HTR-8/SVneo (cell line): Measurements from ENCODE around the gene IVNS1ABP.
"Not testable (repeated sequence)": the region's sequence is repeated elsewhere in the genome, so short reads cannot be mapped to it uniquely, and the experiment has no call there.

Experiments
- DNase-seq: peaks from one replicate; pipeline ENCODE4 v3.0.0; 2011; ENCODE audit warnings: low spot score, mixed read lengths; ENCODE audit not compliant: insufficient read length
- FAIRE-seq: peaks from 2 replicates; lab custom pipeline; 2011; peaks lifted over from hg19 to GRCh38; lab: Jason Lieb, UNC

Gene IVNS1ABP

DNA sequence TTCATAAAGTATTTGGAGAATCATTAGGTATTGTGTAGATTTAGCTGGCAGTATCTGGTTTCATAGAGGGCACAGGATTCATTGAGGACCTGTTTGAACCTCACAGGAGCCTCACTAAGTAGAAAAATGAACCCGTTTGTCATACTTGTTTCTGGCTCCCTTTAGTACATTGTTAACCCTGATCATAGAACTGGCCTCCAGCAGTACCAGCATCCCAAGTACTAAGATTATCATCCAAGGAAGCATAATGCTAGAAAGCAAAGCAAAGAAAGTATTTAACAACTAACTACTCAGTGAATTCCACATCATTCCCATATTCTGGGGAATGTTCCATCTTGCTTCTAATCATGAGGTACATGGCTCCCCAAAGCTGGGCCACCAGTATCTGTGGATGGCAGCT is 54.9 kb downstream of the IVNS1ABP start:
- FAIRE-seq: no peak
- DNase-seq: no peak

GRCh38 chr1:185260611-185261010 is 56.4 kb downstream of the IVNS1ABP start:
- DNase-seq (no peak), FAIRE-seq (no peak)

DNA sequence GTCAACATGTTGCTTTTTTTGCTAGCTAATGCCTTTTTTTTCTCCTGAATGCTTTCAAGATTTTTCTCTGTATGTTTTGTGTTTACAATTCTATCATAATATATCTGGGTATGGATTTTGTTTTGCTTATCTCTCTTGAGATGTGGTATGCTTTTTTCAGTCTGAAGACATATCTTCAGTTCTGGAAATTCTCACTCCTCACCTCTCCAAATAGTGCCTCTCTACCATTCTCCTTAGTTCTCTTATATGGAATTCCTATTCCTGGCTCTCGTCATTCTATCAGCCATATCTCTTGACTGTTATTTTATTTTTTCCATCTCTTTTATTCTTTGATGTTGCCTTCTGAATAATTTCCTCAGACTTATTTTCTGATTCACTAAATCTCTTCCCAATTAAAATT is 58.4 kb downstream of the IVNS1ABP start:
- DNase-seq: no peak
- no peak for FAIRE-seq

GRCh38 chr1:185257950-185258208 is 59.2 kb downstream of the IVNS1ABP start:
- FAIRE-seq (no peak), DNase-seq (no peak)

DNA sequence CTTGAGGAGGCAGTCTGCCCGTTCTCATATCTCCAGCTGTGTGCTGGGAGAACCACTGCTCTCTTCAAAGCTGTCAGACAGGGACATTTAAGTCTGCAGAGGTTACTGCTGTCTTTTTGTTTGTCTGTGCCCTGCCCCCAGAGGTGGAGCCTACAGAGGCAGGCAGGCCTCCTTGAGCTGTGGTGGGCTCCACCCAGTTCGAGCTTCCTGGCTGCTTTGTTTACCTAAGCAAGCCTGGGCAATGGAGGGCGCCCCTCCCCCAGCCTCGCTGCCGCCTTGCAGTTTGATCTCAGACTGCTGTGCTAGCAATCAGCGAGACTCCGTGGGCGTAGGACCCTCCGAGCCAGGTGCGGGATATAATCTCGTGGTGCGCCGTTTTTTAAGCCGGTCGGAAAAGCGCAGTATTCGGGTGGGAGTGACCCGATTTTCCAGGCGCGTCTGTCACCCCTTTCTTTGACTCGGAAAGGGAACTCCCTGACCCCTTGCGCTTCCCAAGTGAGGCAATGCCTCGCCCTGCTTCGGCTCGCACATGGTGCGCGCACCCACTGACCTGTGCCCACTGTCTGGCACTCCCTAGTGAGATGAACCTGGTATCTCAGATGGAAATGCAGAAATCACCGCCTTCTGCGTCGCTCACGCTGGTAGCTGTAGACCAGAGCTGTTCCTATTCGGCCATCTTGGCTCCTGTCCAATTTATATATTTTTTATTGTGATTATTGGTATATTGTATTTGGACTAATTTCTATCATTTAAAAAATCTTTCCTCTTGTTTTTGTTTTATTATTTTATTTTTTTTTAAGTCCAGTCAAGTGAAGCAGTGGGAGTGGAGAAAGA is 59.7 kb downstream of the IVNS1ABP start:
- not testable (repeated sequence) for DNase-seq, FAIRE-seq

DNA sequence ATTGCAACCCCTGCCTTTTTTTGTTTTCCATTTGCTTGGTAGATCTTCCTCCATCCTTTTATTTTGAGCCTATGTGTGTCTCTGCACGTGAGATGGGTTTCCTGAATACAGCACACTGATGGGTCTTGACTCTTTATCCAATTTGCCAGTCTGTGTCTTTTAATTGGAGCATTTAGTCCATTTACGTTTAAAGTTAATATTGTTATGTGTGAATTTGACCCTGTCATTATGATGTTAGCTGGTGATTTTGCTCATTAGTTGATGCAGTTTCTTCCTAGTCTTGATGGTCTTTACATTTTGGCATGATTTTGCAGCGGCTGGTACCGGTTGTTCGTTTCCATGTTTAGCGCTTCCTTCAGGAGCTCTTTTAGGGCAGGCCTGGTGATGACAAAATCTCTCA is 61.4 kb downstream of the IVNS1ABP start:
- not testable (repeated sequence) for DNase-seq, FAIRE-seq

- not testable (repeated sequence) for FAIRE-seq, DNase-seq
Observed at GRCh38 chr1:185252404-185252803, 64.6 kb downstream of the IVNS1ABP start.

DNA sequence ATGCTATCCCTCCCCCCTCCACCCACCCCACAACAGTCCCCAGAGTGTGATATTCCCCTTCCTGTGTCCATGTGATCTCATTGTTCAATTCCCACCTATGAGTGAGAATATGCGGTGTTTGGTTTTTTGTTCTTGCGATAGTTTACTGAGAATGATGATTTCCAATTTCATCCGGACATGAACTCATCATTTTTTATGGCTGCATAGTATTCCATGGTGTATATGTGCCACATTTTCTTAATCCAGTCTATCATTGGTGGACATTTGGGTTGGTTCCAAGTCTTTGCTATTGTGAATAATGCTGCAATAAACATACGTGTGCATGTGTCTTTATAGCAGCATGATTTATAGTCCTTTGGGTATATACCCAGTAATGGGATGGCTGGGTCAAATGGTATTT is 65.1 kb downstream of the IVNS1ABP start:
- FAIRE-seq: not testable (repeated sequence)

DNA sequence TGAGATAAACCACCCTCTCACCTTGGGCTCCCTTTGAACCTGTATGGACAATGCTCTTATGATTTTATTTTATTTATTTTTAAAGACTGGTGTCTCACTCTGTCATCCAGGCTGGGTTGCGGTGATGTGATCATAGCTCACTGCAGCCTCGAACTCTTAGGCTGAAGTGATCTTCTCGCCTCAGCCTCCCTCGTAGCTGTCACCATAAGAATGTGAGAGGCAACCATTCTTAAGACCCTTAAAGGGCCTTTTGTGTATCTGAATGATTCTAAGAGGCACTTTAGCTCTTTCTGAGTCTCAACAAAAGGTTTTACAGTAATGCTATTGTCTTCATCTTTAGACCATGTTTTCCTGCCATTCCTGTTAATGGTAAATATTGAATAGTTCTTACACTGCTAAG is 67.0 kb downstream of the IVNS1ABP start:
- no peak for FAIRE-seq
- DNase-seq: no peak

More for the DNA sequence above, 65.1 kb downstream of the IVNS1ABP start:
- not testable (repeated sequence) for DNase-seq

GRCh38 chr1:185249563-185249962 is 67.5 kb downstream of the IVNS1ABP start:
- no peak for FAIRE-seq
- no peak for DNase-seq
